ENCODE measurements around the gene MACROH2A1.

GRCh38 chr5:135391116-135391868 lies 7.7 kb downstream of the MACROH2A1 start:
- TF ChIP-seq CTCF (IDR thresholded peaks at IDR 0.05; ENCODE audit: insufficient read depth, low read length) = no peak
- no peak for TF ChIP-seq REST (IDR thresholded peaks at IDR 0.05; ENCODE audit: insufficient replicate concordance, low read depth)
